ENCODE measurements around the gene RNF183. TPM values are rescaled to one million over a fixed set of nuclear protein-coding genes. Genes with fewer than 3 reads are reported as not detected.

The RNF183 gene
- total RNA-seq (2022) (1.5 and 3.3 TPM in 2 replicates), Bru-seq, nascent RNA (percentile 41 among the genes with signal in this experiment), BruChase-seq, experiment 1, labeled RNA remaining after a 2-hour chase (percentile 43 among the genes with signal in this experiment), BruChase-seq, experiment 2, labeled RNA remaining after a 6-hour chase (percentile 41 among the genes with signal in this experiment)
- long read RNA-seq, partial matches to known transcripts = 0 of 4 reads
- long read RNA-seq, other reads (novel, unspliced or antisense) = 3 of 4 reads

GRCh38 chr9:113302792-113303418 is at the start of gene RNF183:
TSS of gene RNF183 (minus strand) at chr9:113303376. CDS start at chr9:113298184, 5,192 bp downstream.
- CTCF ChIA-PET = interaction anchor here (0.5 to 1.0 kb wide), 2 partner anchors 28 to 30 kb away, joined by 3 to 4 read pairs; no protein-coding TSS in a partner anchor

GRCh38 chr9:113352411-113352810 is 49.2 kb upstream of the RNF183 start:
- H3K9me3 ChIP-seq = no peaks in the 10 kb centered on the region
- DNase-seq = no peak
- no peaks in the 10 kb centered on the region for H3K4me1 ChIP-seq
- CTCF ChIA-PET = interaction anchor here (1.0 kb wide), 1 partner anchor 49 kb away, joined by 3 read pairs; the partner anchor contains the start of gene ALAD
- Mint-ChIP-seq H3K27ac (ENCODE audit: unreplicated experiment) (no peak overlapping the region), H3K27me3 (ENCODE audit: insufficient read depth, unreplicated experiment) (no peaks in the 10 kb centered on the region), H3K4me1 (ENCODE audit: low read depth, unreplicated experiment) (peaks cover 7% of the 10 kb centered on the region), H3K4me3 (ENCODE audit: unreplicated experiment) (no peak overlapping the region), H3K9me3 (ENCODE audit: unreplicated experiment) (no peaks in the 10 kb centered on the region), H3K36me3 (ENCODE audit: insufficient read depth, unreplicated experiment) (no peaks in the 10 kb centered on the region)
- POLR2A ChIA-PET = no interaction called here
- H3K36me3 ChIP-seq (ENCODE audit: control insufficient read depth, insufficient read depth, low read length) = no peaks in the 10 kb centered on the region
- no peaks in the 10 kb centered on the region for H3K27me3 ChIP-seq (replicated peaks; ENCODE audit: control insufficient read depth, insufficient read depth, low read length)
- no peak overlapping the region for H3K4me3 ChIP-seq (ENCODE audit: low read depth, low read length)
- BruUV-seq (replicated peaks) = no TSS peak
- TF ChIP-seq CTCF (IDR thresholded peaks at IDR 0.05; ENCODE audit: insufficient read depth in 1 of 2, low read depth in 1 of 2, low read length in 1 of 2, severe bottlenecking in 1 of 2, unreplicated experiment in 1 of 2) = no peak
- intact Hi-C loops (cut with micrococcal nuclease; ENCODE audit: unreplicated experiment) = no loop called here

More at GRCh38 chr9:113302792-113303418, at the start of gene RNF183:
- Mint-ChIP-seq H3K4me3 (ENCODE audit: unreplicated experiment) (peak within 1 kb of the TSS; percentile 76), H3K27ac (ENCODE audit: unreplicated experiment) (peak within 1 kb of the TSS; percentile 93), H3K36me3 (ENCODE audit: insufficient read depth, unreplicated experiment) (no peaks in the 10 kb centered on the region), H3K27me3 (ENCODE audit: insufficient read depth, unreplicated experiment) (no peaks in the 10 kb centered on the region), H3K9me3 (ENCODE audit: unreplicated experiment) (no peaks in the 10 kb centered on the region), H3K4me1 (ENCODE audit: low read depth, unreplicated experiment) (peaks cover 18% of the 10 kb centered on the region)
- no peak for TF ChIP-seq CTCF (IDR thresholded peaks at IDR 0.05; ENCODE audit: insufficient read depth in 1 of 2, low read depth in 1 of 2, low read length in 1 of 2, severe bottlenecking in 1 of 2, unreplicated experiment in 1 of 2)
- peak; percentile 69 to 73 for DNase-seq
- no TSS peak for BruUV-seq (replicated peaks)
- peaks cover 14% of the 10 kb centered on the region for H3K4me1 ChIP-seq
- no peaks in the 10 kb centered on the region for H3K27me3 ChIP-seq (replicated peaks; ENCODE audit: control insufficient read depth, insufficient read depth, low read length)
- POLR2A ChIA-PET = interaction anchor here (1.2 kb wide), 1 partner anchor 107 kb away, joined by 4 read pairs; the partner anchor contains the start of genes C9orf43 and POLE3
- H3K36me3 ChIP-seq (ENCODE audit: control insufficient read depth, insufficient read depth, low read length) = no peaks in the 10 kb centered on the region
- peak within 1 kb of the TSS; percentile 29 for H3K4me3 ChIP-seq (ENCODE audit: low read depth, low read length)
- no peaks in the 10 kb centered on the region for H3K9me3 ChIP-seq
- intact Hi-C loops (cut with micrococcal nuclease; ENCODE audit: unreplicated experiment) = loop anchor here (2.0 kb wide), 1 partner anchor 28 kb away; the partner anchor contains the start of genes CDC26 and PRPF4

GRCh38 chr9:113352006-113352405 is 48.8 kb upstream of the RNF183 start:
- no peaks in the 10 kb centered on the region for H3K36me3 ChIP-seq (ENCODE audit: control insufficient read depth, insufficient read depth, low read length)
- Mint-ChIP-seq H3K27ac (ENCODE audit: unreplicated experiment) (no peak overlapping the region), H3K9me3 (ENCODE audit: unreplicated experiment) (no peaks in the 10 kb centered on the region), H3K4me3 (ENCODE audit: unreplicated experiment) (no peak overlapping the region), H3K4me1 (ENCODE audit: low read depth, unreplicated experiment) (peaks cover 11% of the 10 kb centered on the region), H3K27me3 (ENCODE audit: insufficient read depth, unreplicated experiment) (no peaks in the 10 kb centered on the region), H3K36me3 (ENCODE audit: insufficient read depth, unreplicated experiment) (no peaks in the 10 kb centered on the region)
- no peaks in the 10 kb centered on the region for H3K9me3 ChIP-seq
- ChIA-PET POLR2A (no interaction called here), CTCF (interaction anchor here (1.0 kb wide), 1 partner anchor 49 kb away, joined by 3 read pairs; the partner anchor contains the start of gene ALAD)
- no peak for DNase-seq
- H3K4me3 ChIP-seq (ENCODE audit: low read depth, low read length) = no peak overlapping the region
- TF ChIP-seq CTCF (IDR thresholded peaks at IDR 0.05; ENCODE audit: insufficient read depth in 1 of 2, low read depth in 1 of 2, low read length in 1 of 2, severe bottlenecking in 1 of 2, unreplicated experiment in 1 of 2) = no peak
- no peaks in the 10 kb centered on the region for H3K4me1 ChIP-seq
- intact Hi-C loops (cut with micrococcal nuclease; ENCODE audit: unreplicated experiment) = no loop called here
- H3K27me3 ChIP-seq (replicated peaks; ENCODE audit: control insufficient read depth, insufficient read depth, low read length) = no peaks in the 10 kb centered on the region
- BruUV-seq (replicated peaks) = no TSS peak
